Measurements from ENCODE around the gene SHOX.
"Not testable (repeated sequence)": the region's sequence is repeated elsewhere in the genome, so short reads cannot be mapped to it uniquely, and the experiment has no call there.

Gene SHOX

GRCh38 chrX:604616-605015 is 26.0 kb upstream of the SHOX start:
- H3K9ac ChIP-seq (ENCODE audit: low read length); H3K4me3 ChIP-seq (ENCODE audit: low read depth in 1 of 2, low read length in 2 of 2); H3K9me3 ChIP-seq (ENCODE audit: low read length); H3K36me3 ChIP-seq (ENCODE audit: insufficient read depth, low read length); H3K27me3 ChIP-seq (ENCODE audit: control insufficient read depth in 1 of 2, insufficient read depth in 2 of 2, low read length in 2 of 2); H3K27ac ChIP-seq (ENCODE audit: low read depth, low read length); H3K4me1 ChIP-seq (ENCODE audit: insufficient read depth, low read length): not testable (repeated sequence)

GRCh38 chrX:608088-608487 is 22.5 kb upstream of the SHOX start:
- not testable (repeated sequence) for H3K4me3 ChIP-seq (ENCODE audit: low read depth in 1 of 2, low read length in 2 of 2); H3K9me3 ChIP-seq (ENCODE audit: low read length); H3K36me3 ChIP-seq (ENCODE audit: insufficient read depth, low read length); H3K4me1 ChIP-seq (ENCODE audit: insufficient read depth, low read length); H3K9ac ChIP-seq (ENCODE audit: low read length); H3K27me3 ChIP-seq (ENCODE audit: control insufficient read depth in 1 of 2, insufficient read depth in 2 of 2, low read length in 2 of 2); H3K27ac ChIP-seq (ENCODE audit: low read depth, low read length)

DNA sequence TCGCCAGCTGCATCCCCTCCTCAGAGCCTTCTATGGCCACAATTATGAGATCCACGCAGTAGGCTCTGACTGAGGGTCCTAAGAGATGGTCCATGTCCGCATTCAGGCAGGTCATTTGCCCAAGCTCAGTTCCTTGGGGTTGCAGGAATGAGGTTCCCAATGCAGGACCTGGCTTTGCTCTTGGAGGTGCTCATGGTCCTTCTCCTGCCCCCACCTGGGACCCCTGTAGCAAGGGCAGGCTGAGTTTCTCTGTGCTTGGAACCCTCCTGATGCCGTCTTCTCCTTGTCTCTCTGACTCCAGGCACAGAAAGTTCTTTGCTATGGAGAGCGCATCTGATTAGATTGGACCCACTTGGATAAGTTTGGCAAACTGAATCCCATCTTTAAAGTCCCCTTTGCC is 16.5 kb upstream of the SHOX start:
- H3K4me3 ChIP-seq (ENCODE audit: low read depth in 1 of 2, low read length in 2 of 2) = no peak overlapping the region
- H3K9me3 ChIP-seq (ENCODE audit: low read length) = peaks cover 7% of the 10 kb centered on the region
- H3K27me3 ChIP-seq (ENCODE audit: control insufficient read depth in 1 of 2, insufficient read depth in 2 of 2, low read length in 2 of 2) = peaks cover 0 to 16% of the 10 kb centered on the region in 2 donors
- H3K36me3 ChIP-seq (ENCODE audit: insufficient read depth, low read length) = no peaks in the 10 kb centered on the region
- no peak overlapping the region for H3K27ac ChIP-seq (ENCODE audit: low read depth, low read length)
- no peaks in the 10 kb centered on the region for H3K4me1 ChIP-seq (ENCODE audit: insufficient read depth, low read length)
- H3K9ac ChIP-seq (ENCODE audit: low read length) = no peak overlapping the region

DNA sequence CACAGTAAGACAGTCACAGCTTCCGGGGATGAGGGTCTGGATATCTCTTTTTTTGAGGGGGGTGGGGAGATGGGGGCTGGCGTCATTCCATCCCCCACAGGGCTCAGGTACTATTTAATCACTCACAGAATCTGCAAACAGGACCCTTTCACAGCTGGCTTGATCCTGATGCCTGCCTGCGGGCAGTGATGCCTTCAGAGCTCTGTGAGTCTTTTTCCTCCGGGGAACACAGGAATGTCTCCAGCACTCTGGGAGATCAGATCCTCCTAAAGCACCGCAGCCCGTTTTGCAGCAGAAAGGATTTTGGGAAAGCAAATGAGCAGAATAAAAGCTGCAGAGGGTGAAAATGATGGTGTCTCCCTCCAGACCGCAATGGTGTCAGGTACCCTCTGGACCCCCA is 13.2 kb upstream of the SHOX start:
- H3K36me3 ChIP-seq (ENCODE audit: insufficient read depth, low read length) = no peaks in the 10 kb centered on the region
- H3K9me3 ChIP-seq (ENCODE audit: low read length) = no peaks in the 10 kb centered on the region
- H3K4me3 ChIP-seq (ENCODE audit: low read depth in 1 of 2, low read length in 2 of 2) = no peak overlapping the region
- H3K4me1 ChIP-seq (ENCODE audit: insufficient read depth, low read length) = no peaks in the 10 kb centered on the region
- no peak overlapping the region for H3K27ac ChIP-seq (ENCODE audit: low read depth, low read length)
- H3K9ac ChIP-seq (ENCODE audit: low read length) = no peak overlapping the region
- peaks cover 0 to 30% of the 10 kb centered on the region in 2 donors for H3K27me3 ChIP-seq (ENCODE audit: control insufficient read depth in 1 of 2, insufficient read depth in 2 of 2, low read length in 2 of 2)

DNA sequence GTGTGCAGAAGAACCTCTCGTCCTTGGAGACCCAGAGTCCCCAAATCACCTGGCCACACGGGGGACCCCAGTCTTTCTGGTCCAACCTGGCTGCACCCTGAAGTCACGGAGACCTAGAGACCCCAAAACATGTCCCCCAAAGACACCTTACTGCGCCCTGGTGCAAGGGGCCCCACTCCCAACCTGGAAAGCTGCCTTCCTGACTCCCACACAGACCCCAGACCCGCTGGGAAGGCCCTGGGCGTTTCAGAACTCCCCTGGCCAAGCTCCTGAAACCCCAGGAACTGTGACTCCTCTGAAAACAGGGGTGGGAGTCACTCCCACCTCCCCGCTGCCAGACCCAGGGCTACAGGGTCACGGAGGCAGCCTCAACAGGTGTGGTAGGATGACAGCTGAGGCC is 12.7 kb upstream of the SHOX start:
- Histone ChIP-seq H3K4me3 (ENCODE audit: low read depth in 1 of 2, low read length in 2 of 2) (no peak overlapping the region), H3K27ac (ENCODE audit: low read depth, low read length) (no peak overlapping the region), H3K9ac (ENCODE audit: low read length) (no peak overlapping the region), H3K4me1 (ENCODE audit: insufficient read depth, low read length) (no peaks in the 10 kb centered on the region), H3K9me3 (ENCODE audit: low read length) (no peaks in the 10 kb centered on the region), H3K27me3 (ENCODE audit: control insufficient read depth in 1 of 2, insufficient read depth in 2 of 2, low read length in 2 of 2) (peaks cover 0 to 31% of the 10 kb centered on the region in 2 donors), H3K36me3 (ENCODE audit: insufficient read depth, low read length) (no peaks in the 10 kb centered on the region)

DNA sequence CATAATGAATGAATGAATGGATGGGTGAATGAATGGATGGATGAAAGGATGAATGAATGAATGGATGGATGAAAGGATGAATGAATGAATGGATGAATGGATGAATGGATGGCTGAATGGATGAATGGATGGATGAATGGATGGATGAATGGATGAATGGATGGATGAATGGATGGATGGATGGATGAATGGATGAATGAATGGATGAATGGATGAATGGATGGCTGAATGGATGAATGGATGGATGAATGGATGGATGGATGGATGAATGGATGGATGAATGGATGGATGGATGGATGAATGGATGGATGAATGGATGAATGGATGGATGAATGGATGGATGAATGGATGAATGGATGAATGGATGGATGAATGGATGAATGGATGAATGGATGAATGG is 12.3 kb upstream of the SHOX start:
- not testable (repeated sequence) for H3K4me3 ChIP-seq (ENCODE audit: low read depth in 1 of 2, low read length in 2 of 2); H3K36me3 ChIP-seq (ENCODE audit: insufficient read depth, low read length); H3K4me1 ChIP-seq (ENCODE audit: insufficient read depth, low read length); H3K27ac ChIP-seq (ENCODE audit: low read depth, low read length); H3K9me3 ChIP-seq (ENCODE audit: low read length); H3K9ac ChIP-seq (ENCODE audit: low read length)
- peaks cover 0 to 31% of the 10 kb centered on the region in 2 donors for H3K27me3 ChIP-seq (ENCODE audit: control insufficient read depth in 1 of 2, insufficient read depth in 2 of 2, low read length in 2 of 2)

DNA sequence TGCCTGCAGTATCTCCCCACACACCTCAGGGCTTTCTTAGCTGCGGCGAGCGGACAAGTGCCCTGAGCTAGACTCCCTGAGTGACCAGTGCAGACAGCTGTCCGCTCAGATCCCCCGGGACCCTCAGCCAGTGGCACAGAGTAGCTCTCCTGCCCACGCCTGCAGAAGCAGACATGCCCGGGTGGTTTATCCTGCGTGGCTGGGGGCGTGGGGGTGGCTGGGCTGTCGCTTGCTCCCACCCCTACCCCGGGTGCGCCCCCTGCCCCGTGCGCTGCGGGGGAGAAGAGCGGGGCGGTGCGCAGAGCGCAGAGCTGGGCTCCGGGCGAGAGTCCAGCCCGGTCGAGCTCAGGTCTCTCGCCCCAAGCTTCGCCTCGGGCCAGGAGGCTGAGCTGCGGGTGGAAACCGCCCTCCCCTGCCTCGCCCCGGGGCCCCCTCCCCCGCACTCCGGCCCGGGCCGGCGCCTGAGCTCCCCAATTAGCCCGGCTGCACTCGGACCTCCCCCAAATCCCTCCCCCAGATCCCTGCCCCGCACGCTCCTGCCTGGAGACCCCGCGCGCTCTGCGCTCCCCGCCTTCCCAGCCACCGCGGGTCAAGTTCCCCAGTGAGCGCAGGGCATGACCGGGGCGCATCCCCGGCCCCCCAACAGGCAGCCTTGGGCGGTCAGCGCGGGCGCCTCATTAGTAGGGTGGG is 11.7 kb upstream of the SHOX start:
- no peaks in the 10 kb centered on the region for H3K9me3 ChIP-seq (ENCODE audit: low read length)
- no peaks in the 10 kb centered on the region for H3K4me1 ChIP-seq (ENCODE audit: insufficient read depth, low read length)
- no peaks in the 10 kb centered on the region for H3K36me3 ChIP-seq (ENCODE audit: insufficient read depth, low read length)
- H3K9ac ChIP-seq (ENCODE audit: low read length) = no peak overlapping the region
- H3K4me3 ChIP-seq (ENCODE audit: low read depth in 1 of 2, low read length in 2 of 2) = no peak overlapping the region
- no peak overlapping the region for H3K27ac ChIP-seq (ENCODE audit: low read depth, low read length)
- peaks cover 0 to 34% of the 10 kb centered on the region in 2 donors for H3K27me3 ChIP-seq (ENCODE audit: control insufficient read depth in 1 of 2, insufficient read depth in 2 of 2, low read length in 2 of 2)

DNA sequence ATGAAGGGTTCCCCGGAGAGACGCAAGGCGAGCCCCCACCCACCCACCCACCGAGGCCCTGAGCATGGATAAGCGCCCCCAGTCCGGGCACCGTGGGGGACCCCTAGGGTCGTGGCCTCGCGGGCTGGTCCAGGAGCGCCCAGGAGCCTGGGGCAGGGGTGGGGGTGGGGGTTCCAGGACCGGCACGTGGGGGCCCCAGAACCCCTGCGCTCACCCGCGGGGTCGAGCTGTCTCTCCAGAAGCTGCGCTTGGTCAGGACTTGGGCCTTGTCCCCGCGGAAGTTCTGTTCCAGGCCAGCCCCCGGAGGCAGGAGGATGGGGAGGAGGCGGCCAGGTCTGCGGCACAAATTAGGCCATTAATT is 11.2 kb upstream of the SHOX start:
- no peaks in the 10 kb centered on the region for H3K36me3 ChIP-seq (ENCODE audit: insufficient read depth, low read length)
- no peak overlapping the region for H3K27ac ChIP-seq (ENCODE audit: low read depth, low read length)
- H3K9ac ChIP-seq (ENCODE audit: low read length) = no peak overlapping the region
- no peak overlapping the region for H3K4me3 ChIP-seq (ENCODE audit: low read depth in 1 of 2, low read length in 2 of 2)
- H3K4me1 ChIP-seq (ENCODE audit: insufficient read depth, low read length) = no peaks in the 10 kb centered on the region
- H3K27me3 ChIP-seq (ENCODE audit: control insufficient read depth in 1 of 2, insufficient read depth in 2 of 2, low read length in 2 of 2) = peaks cover 0 to 40% of the 10 kb centered on the region in 2 donors
- no peaks in the 10 kb centered on the region for H3K9me3 ChIP-seq (ENCODE audit: low read length)

GRCh38 chrX:619812-620531 is 10.6 kb upstream of the SHOX start:
- Histone ChIP-seq H3K9me3 (ENCODE audit: low read length) (no peaks in the 10 kb centered on the region), H3K4me1 (ENCODE audit: insufficient read depth, low read length) (no peaks in the 10 kb centered on the region), H3K27me3 (ENCODE audit: control insufficient read depth in 1 of 2, insufficient read depth in 2 of 2, low read length in 2 of 2) (peaks cover 0 to 41% of the 10 kb centered on the region in 2 donors), H3K36me3 (ENCODE audit: insufficient read depth, low read length) (no peaks in the 10 kb centered on the region), H3K9ac (ENCODE audit: low read length) (no peak overlapping the region), H3K27ac (ENCODE audit: low read depth, low read length) (no peak overlapping the region), H3K4me3 (ENCODE audit: low read depth in 1 of 2, low read length in 2 of 2) (no peak overlapping the region)

DNA sequence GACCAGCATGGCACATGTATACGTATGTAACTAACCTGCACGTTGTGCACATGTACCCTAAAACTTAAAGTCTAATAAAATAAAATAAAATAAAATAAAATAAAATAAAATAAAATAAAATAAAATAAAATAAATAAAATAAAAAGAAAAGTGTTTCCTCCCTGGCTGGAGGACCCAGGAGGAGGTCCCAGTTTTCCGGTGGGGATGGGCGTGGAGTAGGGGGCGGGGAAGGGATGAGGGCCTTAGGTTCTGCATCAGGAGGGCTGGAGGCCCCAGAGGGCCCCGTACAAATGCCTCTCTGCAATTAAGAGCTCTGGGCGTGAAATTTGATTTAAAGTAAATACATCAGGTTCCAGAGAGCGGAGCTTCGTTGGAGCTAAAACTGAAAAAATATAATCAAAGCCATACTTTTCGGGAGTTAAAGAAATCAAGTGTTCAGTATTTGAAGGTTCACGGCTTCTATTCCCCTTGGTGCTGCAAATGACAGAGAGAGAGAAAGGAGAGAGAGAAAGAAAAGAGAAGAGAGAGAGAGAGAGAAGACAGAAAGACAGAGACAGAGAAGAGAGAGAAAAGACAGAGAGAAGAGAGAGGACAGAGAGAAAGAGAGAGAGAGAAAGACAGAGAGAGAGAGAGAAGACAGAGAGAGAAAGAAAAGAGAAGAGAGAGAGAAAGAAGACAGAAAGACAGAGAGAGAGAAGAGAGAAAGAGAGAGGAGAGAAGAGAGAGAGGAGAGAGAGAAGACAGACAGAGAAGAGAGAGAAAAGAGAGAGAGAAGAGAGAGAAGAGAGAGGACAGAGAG is 8.7 kb upstream of the SHOX start:
- Histone ChIP-seq H3K9me3 (ENCODE audit: low read length) (no peaks in the 10 kb centered on the region), H3K4me1 (ENCODE audit: insufficient read depth, low read length) (no peaks in the 10 kb centered on the region), H3K4me3 (ENCODE audit: low read depth in 1 of 2, low read length in 2 of 2) (no peak overlapping the region), H3K9ac (ENCODE audit: low read length) (no peak overlapping the region), H3K36me3 (ENCODE audit: insufficient read depth, low read length) (no peaks in the 10 kb centered on the region), H3K27me3 (ENCODE audit: control insufficient read depth in 1 of 2, insufficient read depth in 2 of 2, low read length in 2 of 2) (peaks cover 4 to 44% of the 10 kb centered on the region in 2 donors), H3K27ac (ENCODE audit: low read depth, low read length) (no peak overlapping the region)

DNA sequence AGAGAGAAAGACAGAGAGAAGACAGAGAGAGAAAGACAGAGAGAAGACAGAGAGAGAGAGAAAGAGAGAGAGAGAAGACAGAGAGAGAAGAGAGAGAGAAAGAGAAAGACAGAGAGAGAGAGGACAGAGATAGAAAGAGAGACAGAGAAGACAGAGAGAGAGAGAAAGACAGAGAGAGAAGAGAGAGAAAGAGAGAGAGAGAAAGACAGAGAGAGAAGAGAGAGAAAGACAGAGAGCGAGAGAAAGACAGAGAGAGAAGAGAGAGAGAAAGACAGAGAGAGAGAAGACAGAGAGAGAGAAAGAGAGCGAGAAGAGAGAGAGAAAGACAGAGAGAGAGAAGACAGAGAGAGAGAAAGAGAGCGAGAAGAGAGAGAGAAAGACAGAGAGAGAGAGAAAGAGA is 7.8 kb upstream of the SHOX start:
- peaks cover 4 to 45% of the 10 kb centered on the region in 2 donors for H3K27me3 ChIP-seq (ENCODE audit: control insufficient read depth in 1 of 2, insufficient read depth in 2 of 2, low read length in 2 of 2)
- H3K4me1 ChIP-seq (ENCODE audit: insufficient read depth, low read length); H3K9ac ChIP-seq (ENCODE audit: low read length); H3K4me3 ChIP-seq (ENCODE audit: low read depth in 1 of 2, low read length in 2 of 2); H3K9me3 ChIP-seq (ENCODE audit: low read length); H3K27ac ChIP-seq (ENCODE audit: low read depth, low read length); H3K36me3 ChIP-seq (ENCODE audit: insufficient read depth, low read length): not testable (repeated sequence)
